ENCODE measurements around the gene FBXL7.

- no peak for TF ChIP-seq CTCF (IDR thresholded peaks at IDR 0.05; ENCODE audit: low read depth, low read length)
- TF ChIP-seq EZH2phosphoT487 (IDR thresholded peaks at IDR 0.05; ENCODE audit: low read depth), result no peak
These were observed 97.0 kb downstream of the FBXL7 start for GRCh38 chr5:15596936-15597335.

Data from OCI-LY3 (cell line).